HUDEP-2 (cell line): ENCODE measurements around the gene TTC39B.
A peak's percentile ranks its signal among the peaks of the same experiment; 100 is the strongest.
"Not testable (repeated sequence)": the region's sequence is repeated elsewhere in the genome, so short reads cannot be mapped to it uniquely, and the experiment has no call there.

ENCODE experiments used
- DNase-seq, 76 experiments: peaks; one replicate each; lab custom pipeline; 2025; ENCODE audit not compliant: unreplicated experiment in 76 of 76; lab: John Stamatoyannopoulos, UW

The TTC39B gene

GRCh38 chr9:15306757-15307522 lies at the start of gene TTC39B:
TSS of gene TTC39B (minus strand) at chr9:15307216. CDS start at chr9:15307125, 91 bp downstream.
- DNase-seq: peak in 74 of 76 experiments; percentile 9 to 89 (median 72)

GRCh38 chr9:15355669-15356068 lies 48.7 kb upstream of the TTC39B start:
- no peak for DNase-seq

DNA sequence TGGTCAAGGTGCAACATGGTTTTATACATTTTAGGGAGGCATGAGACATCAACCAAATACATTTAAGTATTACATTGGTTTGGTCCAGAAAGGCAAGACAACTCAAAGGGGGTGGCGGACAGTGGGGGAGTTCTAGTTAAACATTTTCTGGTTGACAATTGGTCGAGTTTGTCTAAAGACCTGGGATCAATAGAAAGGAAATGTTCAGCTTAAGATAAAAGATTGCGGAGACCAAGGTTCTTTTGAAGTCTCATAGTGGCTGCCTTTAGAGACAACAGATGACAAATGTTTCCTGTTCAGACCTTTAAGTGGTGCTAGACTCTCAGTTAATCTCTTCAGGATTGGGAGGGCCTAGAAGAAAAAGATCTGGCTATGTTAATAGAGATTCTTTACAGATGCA lies 47.7 kb upstream of the TTC39B start:
- DNase-seq: no peak

DNA sequence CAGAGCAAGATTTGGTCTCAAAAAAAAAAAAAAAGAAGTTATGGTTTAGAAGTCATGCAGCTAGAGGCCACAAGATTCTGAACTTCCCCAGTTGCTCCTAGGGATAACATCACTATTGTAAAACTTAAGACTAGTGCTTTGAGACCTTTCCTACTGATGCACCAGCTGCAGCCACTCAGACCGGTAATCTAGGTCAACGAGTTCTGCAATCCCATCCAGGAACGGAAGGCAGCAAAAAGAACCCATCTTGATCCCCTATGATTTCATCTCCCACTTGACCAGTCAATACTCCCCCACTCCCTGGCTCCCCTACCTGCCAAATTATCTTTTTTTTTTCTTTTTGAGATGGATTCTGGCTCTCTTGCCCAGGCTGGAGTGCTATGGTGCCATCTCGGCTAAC lies 46.9 kb upstream of the TTC39B start:
- DNase-seq: no peak

- DNase-seq: no peak
Observed at GRCh38 chr9:15352306-15352705, 45.3 kb upstream of the TTC39B start.

DNA sequence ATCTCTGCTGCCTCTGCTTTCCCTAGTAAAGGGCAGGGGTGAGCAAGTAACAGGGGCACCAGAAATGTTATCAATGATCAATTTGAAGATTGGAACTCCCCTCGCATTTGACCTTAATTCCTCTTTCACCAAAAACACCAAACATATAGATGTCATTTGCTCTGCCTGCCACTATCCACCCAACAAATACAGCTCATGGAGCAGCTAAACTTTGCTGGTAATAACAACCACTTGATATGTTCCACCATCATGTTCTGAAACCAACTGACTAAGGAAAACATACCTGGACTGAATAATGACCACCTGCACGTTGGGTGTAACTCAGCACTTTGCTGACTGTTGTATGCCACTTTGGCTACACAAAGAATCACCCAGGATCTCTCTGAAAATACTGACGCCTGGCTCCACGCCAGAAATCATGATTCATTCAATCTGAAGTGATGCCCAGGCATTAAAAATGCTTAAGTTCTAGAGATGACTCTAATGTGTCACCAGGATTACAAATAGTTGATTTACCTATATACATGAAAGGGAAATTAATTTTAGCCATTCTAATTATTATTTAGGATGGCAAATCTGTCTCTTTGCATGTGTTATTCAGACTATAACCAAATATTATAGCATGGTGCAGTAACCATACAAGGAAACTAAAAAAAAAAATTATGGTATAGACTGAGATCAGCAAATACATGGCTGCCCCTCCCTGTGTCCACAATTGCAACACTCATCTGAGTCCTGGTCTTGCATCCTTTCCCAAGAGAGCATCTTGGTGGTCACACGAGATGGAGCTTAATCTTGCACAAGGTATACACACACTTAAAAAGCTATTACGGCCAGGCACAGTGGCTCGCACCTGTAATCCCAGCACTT lies 43.1 kb upstream of the TTC39B start:
- peak in 9 of 76 experiments; percentile 2 to 22 (median 10) for DNase-seq

DNA sequence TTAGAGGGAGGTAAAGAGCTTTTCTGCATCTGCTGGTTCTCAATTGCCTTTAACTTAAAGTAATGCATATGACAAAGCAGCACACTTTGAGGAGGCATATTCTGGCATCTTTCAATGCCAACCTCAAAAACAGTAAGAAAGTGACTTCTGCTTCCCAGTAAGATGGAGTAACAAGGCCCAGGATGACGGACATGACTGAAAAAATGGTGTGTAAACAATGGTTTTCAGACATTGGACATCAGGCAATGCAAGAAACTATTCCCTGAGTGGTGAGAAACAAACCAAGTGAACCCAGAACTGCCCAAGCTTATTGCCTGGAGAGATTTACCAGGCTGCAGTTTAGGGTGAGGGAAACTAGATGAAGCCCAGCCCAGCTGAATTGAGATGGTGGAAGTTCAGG lies 39.8 kb upstream of the TTC39B start:
- no peak for DNase-seq

GRCh38 chr9:15344191-15344590 lies 37.2 kb upstream of the TTC39B start:
- DNase-seq: no peak

DNA sequence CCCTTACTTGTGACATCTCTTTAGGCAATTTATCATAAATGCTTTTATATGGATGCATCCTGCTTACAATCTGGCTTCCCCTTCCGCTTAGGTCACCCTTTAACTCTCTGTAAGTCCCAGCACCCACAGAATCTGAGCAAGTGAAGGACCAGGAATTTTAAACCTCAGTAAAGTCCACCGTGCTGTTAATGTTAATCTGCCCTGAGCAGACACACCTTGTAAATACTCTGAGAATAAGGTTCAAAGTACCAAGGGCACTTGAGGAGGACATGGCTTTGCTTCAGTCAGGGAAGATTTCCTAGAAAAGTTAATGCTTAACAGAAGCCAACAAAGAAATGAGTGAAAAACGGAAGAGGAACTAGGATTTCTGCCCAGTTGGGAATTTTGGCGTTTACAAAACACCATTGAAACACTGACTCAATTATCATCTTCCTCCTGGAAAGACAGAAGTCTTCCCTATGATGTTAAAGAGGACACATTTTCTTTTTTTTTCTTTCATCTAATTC lies 26.4 kb upstream of the TTC39B start:
- DNase-seq: no peak

- DNase-seq: no peak
Observed at GRCh38 chr9:15332939-15333338, 25.9 kb upstream of the TTC39B start.

DNA sequence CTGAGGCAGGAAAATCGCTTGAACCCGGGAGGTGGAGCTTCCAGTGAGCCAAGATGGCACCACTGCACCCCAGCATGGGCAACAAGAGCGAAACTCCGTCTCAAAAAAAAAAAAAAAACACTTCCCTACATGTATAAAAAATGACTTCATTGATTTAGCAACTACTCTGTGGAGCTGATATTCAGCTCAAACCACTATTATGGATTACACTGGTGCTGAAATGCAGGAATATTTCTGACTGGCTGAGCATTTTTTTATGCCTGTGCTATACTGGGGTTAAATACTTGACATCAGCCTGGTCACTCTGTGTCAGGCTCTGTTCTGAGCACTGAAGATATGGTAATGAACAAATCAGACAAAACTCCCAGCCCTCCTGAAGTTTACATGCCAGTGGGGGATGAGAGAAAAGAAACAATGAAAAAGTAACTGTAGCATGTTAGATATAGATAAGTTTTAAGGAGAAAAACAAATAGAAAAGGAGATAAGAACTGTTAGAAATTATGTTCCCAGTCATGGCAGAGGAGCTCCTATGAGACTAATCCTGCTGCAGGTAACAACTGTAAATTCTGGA lies 22.6 kb upstream of the TTC39B start:
- no peak for DNase-seq

GRCh38 chr9:15328946-15329345 lies 21.9 kb upstream of the TTC39B start:
- no peak for DNase-seq

DNA sequence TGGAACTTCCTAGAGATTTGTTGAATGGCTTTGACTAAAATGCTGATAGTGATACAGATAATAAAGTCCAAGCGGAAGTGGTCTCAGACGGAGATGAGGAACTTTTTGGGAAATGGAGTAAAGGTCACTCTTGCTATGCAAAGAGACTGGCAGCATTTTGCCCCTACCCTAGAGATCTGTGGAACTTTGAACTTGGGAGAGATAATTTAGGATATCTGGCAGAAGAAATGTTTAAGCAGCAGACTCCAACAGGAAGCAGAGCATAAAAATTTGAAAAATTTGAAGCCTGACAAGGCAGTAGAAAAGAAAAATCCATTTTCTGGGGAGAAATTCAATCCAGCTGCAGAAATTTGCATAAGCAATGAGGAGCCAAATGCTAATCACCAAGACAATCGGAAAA lies 15.7 kb upstream of the TTC39B start:
- DNase-seq: not testable (repeated sequence)

DNA sequence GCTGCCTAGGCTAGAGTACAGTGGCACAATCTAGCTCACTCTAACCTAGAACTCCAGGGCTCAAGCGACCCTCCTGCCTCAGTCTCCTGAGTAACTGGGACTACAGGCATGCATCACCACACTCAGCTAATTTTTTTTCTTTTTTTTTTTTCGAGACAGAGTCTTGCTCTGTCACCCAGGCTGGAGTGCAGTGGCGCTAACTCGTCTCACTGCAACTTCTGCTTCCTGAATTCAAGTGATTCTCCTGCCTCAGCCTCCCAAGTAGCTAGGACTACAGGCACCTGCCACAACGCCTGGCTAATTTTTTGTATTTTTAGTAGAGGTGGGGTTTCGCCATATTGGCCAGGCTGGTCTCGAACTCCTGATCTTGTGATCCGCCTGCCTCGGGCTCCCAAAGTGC lies 12.6 kb upstream of the TTC39B start:
- DNase-seq: not testable (repeated sequence)

DNA sequence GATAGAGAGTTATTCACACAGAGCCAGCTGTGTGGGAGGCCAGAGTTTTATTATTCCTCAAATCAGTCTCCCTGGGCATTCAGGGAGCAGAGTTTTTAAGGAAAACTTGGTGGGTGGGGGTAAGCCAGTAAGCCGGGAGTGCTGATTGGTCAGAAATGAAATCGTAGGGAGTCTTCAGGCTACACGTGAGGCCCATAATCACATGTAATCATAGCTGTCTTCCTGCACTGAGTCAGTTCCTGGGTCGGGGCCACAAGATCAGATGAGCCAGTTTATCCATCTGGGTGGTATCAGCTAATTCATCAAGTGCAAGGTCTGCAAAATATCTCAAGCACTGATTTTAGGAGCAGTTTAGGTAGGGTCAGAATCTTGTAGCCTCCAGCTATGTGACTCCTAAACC lies 10.8 kb upstream of the TTC39B start:
- DNase-seq: no peak

GRCh38 chr9:15311607-15312006 lies 4.6 kb upstream of the TTC39B start:
- no peak for DNase-seq

- DNase-seq: no peak
Observed at GRCh38 chr9:15310107-15310850, 3.3 kb upstream of the TTC39B start.

GRCh38 chr9:15308511-15308910 lies 1.5 kb upstream of the TTC39B start:
- no peak for DNase-seq

GRCh38 chr9:15307523-15307841 lies 466 bp upstream of the TTC39B start:
- DNase-seq: no peak

GRCh38 chr9:15306068-15306756 lies 804 bp downstream of the TTC39B start:
- no peak for DNase-seq
